Measurements from ENCODE around the gene NAA38.

Gene NAA38

DNA sequence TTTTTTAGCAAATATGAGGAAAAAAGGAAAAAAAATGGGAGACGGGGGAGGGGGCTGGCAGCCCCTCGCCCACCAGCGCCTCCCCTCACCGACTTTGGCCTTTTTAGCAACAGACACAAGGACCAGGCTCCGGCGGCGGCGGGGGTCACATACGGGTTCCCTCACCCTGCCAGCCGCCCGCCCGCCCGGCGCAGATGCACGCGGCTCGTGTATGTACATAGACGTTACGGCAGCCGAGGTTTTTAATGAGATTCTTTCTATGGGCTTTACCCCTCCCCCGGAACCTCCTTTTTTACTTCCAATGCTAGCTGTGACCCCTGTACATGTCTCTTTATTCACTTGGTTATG lies 3.7 kb downstream of the NAA38 start:
- no peak overlapping the region for H3K4me3 ChIP-seq (IDR thresholded peaks at IDR 0.05; ENCODE audit: insufficient read depth, low read depth, low read length)
- H4K20me1 ChIP-seq (ENCODE audit: insufficient read depth): no peaks in the 10 kb centered on the region
- H3K27ac ChIP-seq: no peak overlapping the region
- no peaks in the 10 kb centered on the region for H3K36me3 ChIP-seq (ENCODE audit: insufficient read depth)
- no peak overlapping the region for H3K4me2 ChIP-seq
- H2AFZ ChIP-seq (ENCODE audit: low read depth): no peak overlapping the region
- H3K9ac ChIP-seq: no peak overlapping the region
- no peaks in the 10 kb centered on the region for H3K79me2 ChIP-seq (ENCODE audit: insufficient read depth, low read depth)
- H3K27me3 ChIP-seq (ENCODE audit: insufficient read depth, low read depth): no peaks in the 10 kb centered on the region
- no peaks in the 10 kb centered on the region for H3K4me1 ChIP-seq (ENCODE audit: low read depth, poor library complexity, severe bottlenecking)
- TF ChIP-seq, protein P1, sequence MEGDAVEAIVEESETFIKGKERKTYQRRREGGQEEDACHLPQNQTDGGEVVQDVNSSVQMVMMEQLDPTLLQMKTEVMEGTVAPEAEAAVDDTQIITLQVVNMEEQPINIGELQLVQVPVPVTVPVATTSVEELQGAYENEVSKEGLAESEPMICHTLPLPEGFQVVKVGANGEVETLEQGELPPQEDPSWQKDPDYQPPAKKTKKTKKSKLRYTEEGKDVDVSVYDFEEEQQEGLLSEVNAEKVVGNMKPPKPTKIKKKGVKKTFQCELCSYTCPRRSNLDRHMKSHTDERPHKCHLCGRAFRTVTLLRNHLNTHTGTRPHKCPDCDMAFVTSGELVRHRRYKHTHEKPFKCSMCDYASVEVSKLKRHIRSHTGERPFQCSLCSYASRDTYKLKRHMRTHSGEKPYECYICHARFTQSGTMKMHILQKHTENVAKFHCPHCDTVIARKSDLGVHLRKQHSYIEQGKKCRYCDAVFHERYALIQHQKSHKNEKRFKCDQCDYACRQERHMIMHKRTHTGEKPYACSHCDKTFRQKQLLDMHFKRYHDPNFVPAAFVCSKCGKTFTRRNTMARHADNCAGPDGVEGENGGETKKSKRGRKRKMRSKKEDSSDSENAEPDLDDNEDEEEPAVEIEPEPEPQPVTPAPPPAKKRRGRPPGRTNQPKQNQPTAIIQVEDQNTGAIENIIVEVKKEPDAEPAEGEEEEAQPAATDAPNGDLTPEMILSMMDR (conservative IDR thresholded peaks at IDR 0.05; ENCODE audit: low read depth, low read length): no peak

DNA sequence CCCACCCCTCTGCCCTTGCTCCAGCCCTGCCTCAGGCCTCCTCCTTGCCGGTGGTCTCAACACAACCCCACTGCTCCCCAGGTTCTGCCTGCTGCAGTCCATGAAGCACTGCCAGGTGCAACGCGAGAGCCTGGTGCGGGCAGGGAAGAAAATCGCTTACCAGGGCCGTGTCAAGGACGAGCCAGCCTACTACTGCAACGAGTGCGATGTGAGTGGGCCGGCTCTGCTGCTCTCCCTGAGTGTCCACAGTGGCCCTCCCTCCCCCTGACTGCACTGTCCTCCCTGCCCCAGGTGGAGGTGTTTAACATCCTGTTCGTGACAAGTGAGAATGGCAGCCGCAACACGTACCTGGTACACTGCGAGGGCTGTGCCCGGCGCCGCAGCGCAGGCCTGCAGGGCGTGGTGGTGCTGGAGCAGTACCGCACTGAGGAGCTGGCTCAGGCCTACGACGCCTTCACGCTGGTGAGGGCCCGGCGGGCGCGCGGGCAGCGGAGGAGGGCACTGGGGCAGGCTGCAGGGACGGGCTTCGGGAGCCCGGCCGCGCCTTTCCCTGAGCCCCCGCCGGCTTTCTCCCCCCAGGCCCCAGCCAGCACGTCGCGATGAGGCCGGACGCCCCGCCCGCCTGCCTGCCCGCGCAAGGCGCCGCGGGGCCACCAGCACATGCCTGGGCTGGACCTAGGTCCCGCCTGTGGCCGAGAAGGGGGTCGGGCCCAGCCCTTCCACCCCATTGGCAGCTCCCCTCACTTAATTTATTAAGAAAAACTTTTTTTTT lies 4.3 kb downstream of the NAA38 start:
- H3K79me2 ChIP-seq (ENCODE audit: insufficient read depth, low read depth): no peaks in the 10 kb centered on the region
- no peaks in the 10 kb centered on the region for H3K27me3 ChIP-seq (ENCODE audit: insufficient read depth, low read depth)
- no peak overlapping the region for H3K4me3 ChIP-seq (IDR thresholded peaks at IDR 0.05; ENCODE audit: insufficient read depth, low read depth, low read length)
- TF ChIP-seq, protein P1 (conservative IDR thresholded peaks at IDR 0.05; ENCODE audit: low read depth, low read length): no peak
- H3K9ac ChIP-seq: no peak overlapping the region
- H3K27ac ChIP-seq: no peak overlapping the region
- H3K4me2 ChIP-seq: no peak overlapping the region
- H2AFZ ChIP-seq (ENCODE audit: low read depth): no peak overlapping the region
- no peaks in the 10 kb centered on the region for H3K36me3 ChIP-seq (ENCODE audit: insufficient read depth)
- H4K20me1 ChIP-seq (ENCODE audit: insufficient read depth): no peaks in the 10 kb centered on the region
- no peaks in the 10 kb centered on the region for H3K4me1 ChIP-seq (ENCODE audit: low read depth, poor library complexity, severe bottlenecking)

DNA sequence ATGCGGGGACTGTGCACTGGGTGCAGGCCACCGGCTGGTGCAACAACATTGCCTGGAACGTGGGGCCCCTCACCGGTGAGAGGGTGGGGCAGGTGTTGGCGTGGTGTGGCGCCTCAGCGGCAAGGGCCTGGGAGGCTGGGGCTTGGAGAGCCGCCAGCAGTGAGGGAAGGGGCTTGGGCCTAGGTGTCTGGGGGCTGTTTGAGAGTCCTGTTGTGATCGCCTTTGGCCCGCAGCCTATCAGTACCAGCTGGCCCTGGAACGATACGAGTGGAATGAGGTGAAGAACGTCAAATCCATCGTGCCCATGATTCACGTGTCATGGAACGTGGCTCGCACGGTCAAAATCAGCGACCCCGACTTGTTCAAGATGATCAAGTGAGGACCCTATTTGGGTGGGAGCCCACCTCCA lies 5.1 kb downstream of the NAA38 start:
- H3K27me3 ChIP-seq (ENCODE audit: insufficient read depth, low read depth): no peaks in the 10 kb centered on the region
- TF ChIP-seq, protein P1 (conservative IDR thresholded peaks at IDR 0.05; ENCODE audit: low read depth, low read length): no peak
- H3K4me1 ChIP-seq (ENCODE audit: low read depth, poor library complexity, severe bottlenecking): no peaks in the 10 kb centered on the region
- H3K36me3 ChIP-seq (ENCODE audit: insufficient read depth): no peaks in the 10 kb centered on the region
- H2AFZ ChIP-seq (ENCODE audit: low read depth): no peak overlapping the region
- H3K27ac ChIP-seq: no peak overlapping the region
- H4K20me1 ChIP-seq (ENCODE audit: insufficient read depth): no peaks in the 10 kb centered on the region
- no peaks in the 10 kb centered on the region for H3K79me2 ChIP-seq (ENCODE audit: insufficient read depth, low read depth)
- no peak overlapping the region for H3K4me3 ChIP-seq (IDR thresholded peaks at IDR 0.05; ENCODE audit: insufficient read depth, low read depth, low read length)
- no peak overlapping the region for H3K4me2 ChIP-seq
- no peak overlapping the region for H3K9ac ChIP-seq

DNA sequence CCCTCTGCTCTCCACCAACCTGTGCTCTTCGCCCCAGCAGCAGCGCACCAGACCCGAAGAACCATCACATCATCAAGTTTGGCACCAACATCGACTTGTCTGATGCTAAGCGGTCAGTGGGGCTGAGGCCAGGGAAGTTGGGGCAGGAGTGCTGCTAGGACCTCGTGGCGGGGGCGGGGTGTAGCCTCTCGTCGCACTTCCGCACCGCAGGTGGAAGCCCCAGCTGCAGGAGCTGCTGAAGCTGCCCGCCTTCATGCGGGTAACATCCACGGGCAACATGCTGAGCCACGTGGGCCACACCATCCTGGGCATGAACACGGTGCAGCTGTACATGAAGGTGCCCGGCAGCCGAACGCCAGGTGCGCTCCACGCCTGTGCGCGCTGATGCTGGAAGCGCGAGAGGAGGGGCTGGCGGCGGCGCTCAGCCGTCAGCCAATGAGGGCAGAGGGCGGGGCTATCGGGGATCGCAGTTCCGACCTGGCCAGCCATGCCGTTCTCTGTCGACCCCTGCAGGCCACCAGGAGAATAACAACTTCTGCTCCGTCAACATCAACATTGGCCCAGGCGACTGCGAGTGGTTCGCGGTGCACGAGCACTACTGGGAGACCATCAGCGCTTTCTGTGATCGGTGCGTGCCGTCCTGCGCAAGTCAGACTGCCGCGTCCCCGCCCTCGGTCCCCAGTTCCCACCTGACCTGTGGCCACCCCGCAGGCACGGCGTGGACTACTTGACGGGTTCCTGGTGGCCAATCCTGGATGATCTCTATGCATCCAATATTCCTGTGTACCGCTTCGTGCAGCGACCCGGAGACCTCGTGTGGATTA lies 5.7 kb downstream of the NAA38 start:
- no peaks in the 10 kb centered on the region for H3K36me3 ChIP-seq (ENCODE audit: insufficient read depth)

More for the DNA sequence above, 5.7 kb downstream of the NAA38 start:
- TF ChIP-seq, protein P1 (conservative IDR thresholded peaks at IDR 0.05; ENCODE audit: low read depth, low read length): peak; percentile 44; the same call in 1 of the 2 replicates
- H4K20me1 ChIP-seq (ENCODE audit: insufficient read depth): no peaks in the 10 kb centered on the region
- H2AFZ ChIP-seq (ENCODE audit: low read depth): no peak overlapping the region
- no peaks in the 10 kb centered on the region for H3K79me2 ChIP-seq (ENCODE audit: insufficient read depth, low read depth)
- no peak overlapping the region for H3K4me2 ChIP-seq
- H3K4me1 ChIP-seq (ENCODE audit: low read depth, poor library complexity, severe bottlenecking): no peaks in the 10 kb centered on the region
- H3K9ac ChIP-seq: no peak overlapping the region
- H3K27ac ChIP-seq: no peak overlapping the region
- H3K27me3 ChIP-seq (ENCODE audit: insufficient read depth, low read depth): no peaks in the 10 kb centered on the region
- H3K4me3 ChIP-seq (IDR thresholded peaks at IDR 0.05; ENCODE audit: insufficient read depth, low read depth, low read length): no peak overlapping the region
